ENCODE data around the gene NECAB2.

DNA sequence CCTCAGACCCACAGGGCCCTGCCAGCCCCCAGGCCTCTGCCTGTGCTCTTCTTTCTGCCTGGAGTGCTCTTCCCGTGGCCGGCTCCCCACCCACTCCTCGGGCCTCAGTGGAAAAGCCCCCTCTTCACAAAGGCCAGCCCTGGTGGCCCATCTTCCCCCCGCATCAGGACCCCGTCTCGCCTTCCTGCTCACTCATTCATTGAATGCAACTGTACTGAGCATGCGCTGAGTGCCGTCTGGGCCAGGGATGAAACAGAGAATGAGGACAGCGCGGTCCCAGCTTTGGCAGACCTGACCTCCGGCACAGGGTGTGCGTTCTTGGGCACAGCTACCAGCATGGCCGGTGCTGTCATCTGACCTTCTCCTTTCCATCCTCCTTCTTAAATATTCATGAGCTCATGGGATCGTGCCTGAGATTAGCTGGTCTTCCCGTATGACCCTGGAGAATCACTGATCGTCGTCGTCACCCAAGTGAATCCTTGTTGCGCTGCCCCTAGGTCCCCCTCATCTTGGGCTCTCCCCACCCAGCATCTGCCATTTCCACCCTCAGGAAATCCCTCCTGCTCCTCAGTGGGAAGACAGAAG, 31.4 kb upstream of the NECAB2 start:
- TF ChIP-seq, protein P1, sequence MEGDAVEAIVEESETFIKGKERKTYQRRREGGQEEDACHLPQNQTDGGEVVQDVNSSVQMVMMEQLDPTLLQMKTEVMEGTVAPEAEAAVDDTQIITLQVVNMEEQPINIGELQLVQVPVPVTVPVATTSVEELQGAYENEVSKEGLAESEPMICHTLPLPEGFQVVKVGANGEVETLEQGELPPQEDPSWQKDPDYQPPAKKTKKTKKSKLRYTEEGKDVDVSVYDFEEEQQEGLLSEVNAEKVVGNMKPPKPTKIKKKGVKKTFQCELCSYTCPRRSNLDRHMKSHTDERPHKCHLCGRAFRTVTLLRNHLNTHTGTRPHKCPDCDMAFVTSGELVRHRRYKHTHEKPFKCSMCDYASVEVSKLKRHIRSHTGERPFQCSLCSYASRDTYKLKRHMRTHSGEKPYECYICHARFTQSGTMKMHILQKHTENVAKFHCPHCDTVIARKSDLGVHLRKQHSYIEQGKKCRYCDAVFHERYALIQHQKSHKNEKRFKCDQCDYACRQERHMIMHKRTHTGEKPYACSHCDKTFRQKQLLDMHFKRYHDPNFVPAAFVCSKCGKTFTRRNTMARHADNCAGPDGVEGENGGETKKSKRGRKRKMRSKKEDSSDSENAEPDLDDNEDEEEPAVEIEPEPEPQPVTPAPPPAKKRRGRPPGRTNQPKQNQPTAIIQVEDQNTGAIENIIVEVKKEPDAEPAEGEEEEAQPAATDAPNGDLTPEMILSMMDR (IDR thresholded peaks at IDR 0.05) = no peak
- no peak for TF ChIP-seq POLR2A (IDR thresholded peaks at IDR 0.05)
